PFSK-1 (cell line): Measurements from ENCODE around the gene HCN1. TPM values are rescaled to one million over a fixed set of nuclear protein-coding genes. Genes with fewer than 3 reads are reported as not detected.

Experiments
- FOXP2 ChIP-seq: optimal IDR thresholded peaks from 2 replicates; pipeline ENCODE3; 2011; ENCODE audit warnings: borderline replicate concordance, control low read depth, inconsistent platforms; ENCODE audit not compliant: insufficient read depth; ENCODE audit errors: extremely low read length, extremely low read depth
- POLR2AphosphoS5 ChIP-seq: IDR thresholded peaks from 2 replicates; pipeline ENCODE4 v1.6.1; 2012; ENCODE audit warnings: low read depth, mild to moderate bottlenecking, control low read depth, low read length, moderate library complexity
- SIN3A ChIP-seq: IDR thresholded peaks from 2 replicates; pipeline ENCODE4 v1.6.1; 2012; ENCODE audit warnings: mild to moderate bottlenecking, low read length, moderate library complexity, borderline replicate concordance; ENCODE audit not compliant: insufficient read depth
- TAF1 ChIP-seq: IDR thresholded peaks from 2 replicates; pipeline ENCODE4 v1.6.1; 2012; ENCODE audit warnings: low read length, control low read depth, borderline replicate concordance; ENCODE audit not compliant: insufficient read depth
- polyA plus RNA-seq: library from polyadenylated mRNA; unstranded; fragments of >200 nt; gene quantifications from one replicate; pipeline ENCODE4 v1.2.1, GENCODE V29; 2012; ENCODE audit warnings: low read depth, missing spikeins; ENCODE audit not compliant: insufficient read length
- TF ChIP-seq, protein P1 (sequence below), 2 experiments: IDR thresholded peaks; 2 replicates each; pipeline versions ENCODE4 v1.6.1 to v1.8.0; 2011 to 2012; ENCODE audit warnings: low read depth in 2 of 2, low read length in 2 of 2, control low read depth in 1 of 2, inconsistent platforms in 1 of 2, mild to moderate bottlenecking in 1 of 2, moderate library complexity in 1 of 2; ENCODE audit not compliant: insufficient read depth in 1 of 2

The HCN1 gene
- polyA plus RNA-seq, result not detected

DNA sequence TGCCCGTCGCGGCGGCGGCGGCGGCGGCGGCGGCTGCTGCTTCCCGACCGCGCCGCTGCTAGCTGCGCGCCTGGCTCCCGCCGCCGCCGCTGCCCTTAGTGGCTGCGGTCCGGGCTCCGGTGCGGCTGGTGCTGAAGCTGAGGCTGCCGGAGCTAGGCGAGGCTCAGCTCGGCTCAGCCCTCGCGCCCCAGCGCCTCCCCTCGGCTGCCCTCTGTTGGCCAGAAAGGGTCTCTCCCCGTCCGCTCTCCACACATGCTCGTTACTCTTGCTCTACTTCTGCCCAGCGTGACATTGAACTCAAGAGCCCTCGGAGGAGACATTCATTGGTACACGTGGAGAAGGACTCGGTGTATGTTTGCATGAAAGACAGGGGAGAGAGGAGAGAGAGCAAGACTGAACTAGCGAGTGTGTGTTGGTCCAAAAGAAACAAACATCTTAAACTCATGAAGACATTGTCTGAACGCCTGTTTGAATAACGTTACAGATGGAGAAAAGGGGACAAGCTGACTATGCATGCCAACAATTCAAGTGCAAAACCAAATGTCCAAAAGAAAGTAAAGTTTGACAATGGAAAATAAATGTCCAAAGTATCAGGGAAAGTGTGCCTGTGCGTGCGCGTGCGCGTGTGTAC, at the start of gene HCN1:
Gene HCN1 (minus strand): TSS at position 175 of the 631 bp plus-strand sequence.
- no peak for TF ChIP-seq SIN3A
- TF ChIP-seq POLR2AphosphoS5, result no peak
- no peak for TF ChIP-seq TAF1
- TF ChIP-seq, protein P1, sequence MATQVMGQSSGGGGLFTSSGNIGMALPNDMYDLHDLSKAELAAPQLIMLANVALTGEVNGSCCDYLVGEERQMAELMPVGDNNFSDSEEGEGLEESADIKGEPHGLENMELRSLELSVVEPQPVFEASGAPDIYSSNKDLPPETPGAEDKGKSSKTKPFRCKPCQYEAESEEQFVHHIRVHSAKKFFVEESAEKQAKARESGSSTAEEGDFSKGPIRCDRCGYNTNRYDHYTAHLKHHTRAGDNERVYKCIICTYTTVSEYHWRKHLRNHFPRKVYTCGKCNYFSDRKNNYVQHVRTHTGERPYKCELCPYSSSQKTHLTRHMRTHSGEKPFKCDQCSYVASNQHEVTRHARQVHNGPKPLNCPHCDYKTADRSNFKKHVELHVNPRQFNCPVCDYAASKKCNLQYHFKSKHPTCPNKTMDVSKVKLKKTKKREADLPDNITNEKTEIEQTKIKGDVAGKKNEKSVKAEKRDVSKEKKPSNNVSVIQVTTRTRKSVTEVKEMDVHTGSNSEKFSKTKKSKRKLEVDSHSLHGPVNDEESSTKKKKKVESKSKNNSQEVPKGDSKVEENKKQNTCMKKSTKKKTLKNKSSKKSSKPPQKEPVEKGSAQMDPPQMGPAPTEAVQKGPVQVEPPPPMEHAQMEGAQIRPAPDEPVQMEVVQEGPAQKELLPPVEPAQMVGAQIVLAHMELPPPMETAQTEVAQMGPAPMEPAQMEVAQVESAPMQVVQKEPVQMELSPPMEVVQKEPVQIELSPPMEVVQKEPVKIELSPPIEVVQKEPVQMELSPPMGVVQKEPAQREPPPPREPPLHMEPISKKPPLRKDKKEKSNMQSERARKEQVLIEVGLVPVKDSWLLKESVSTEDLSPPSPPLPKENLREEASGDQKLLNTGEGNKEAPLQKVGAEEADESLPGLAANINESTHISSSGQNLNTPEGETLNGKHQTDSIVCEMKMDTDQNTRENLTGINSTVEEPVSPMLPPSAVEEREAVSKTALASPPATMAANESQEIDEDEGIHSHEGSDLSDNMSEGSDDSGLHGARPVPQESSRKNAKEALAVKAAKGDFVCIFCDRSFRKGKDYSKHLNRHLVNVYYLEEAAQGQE (IDR thresholded peaks at IDR 0.05; ENCODE audit: insufficient read depth in 1 of 2, low read depth in 2 of 2, low read length in 2 of 2), result peak in 1 of 2 experiments; percentile 74; a peak in 2 of 4 replicates

DNA sequence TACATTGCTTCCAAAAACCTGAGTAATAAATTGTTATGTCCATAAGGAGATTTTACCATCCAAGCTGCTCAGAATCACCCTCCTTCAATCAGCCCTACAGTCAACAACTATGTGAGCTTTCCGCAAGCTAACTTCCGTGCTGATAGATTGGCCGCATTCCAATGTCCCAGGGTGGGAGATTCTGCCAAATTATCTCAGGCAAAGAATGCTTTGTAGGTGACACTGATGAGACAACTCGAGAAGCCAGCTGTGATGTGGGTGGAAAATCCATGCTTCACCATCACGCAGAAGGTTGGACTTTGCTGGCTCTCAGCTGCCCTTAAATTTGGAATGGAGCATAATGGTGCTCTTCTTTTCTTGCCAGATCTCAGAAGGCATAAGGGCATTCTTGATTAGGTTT, 44.9 kb upstream of the HCN1 start:
- no peak for TF ChIP-seq TAF1

DNA sequence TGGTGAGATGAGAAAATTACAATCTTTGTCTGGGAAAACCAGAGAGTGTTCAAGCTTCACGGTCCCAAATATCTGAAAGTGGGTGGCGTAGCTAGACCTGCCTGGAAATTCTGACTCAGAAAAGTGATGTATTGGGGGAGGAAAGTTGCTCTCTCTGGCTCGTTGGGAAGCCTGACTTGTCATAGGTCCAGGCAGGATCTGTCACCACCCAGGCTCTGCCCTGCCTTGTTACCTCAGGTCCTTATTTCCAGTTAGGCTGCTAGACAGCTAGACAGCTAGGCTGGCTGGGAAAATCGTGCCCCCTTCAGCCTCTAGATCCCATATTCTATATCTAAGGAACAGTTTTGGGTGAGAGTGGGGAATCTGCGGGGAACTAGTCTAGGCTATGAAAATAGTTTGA, 41.0 kb upstream of the HCN1 start:
- no peak for TF ChIP-seq FOXP2
- no peak for TF ChIP-seq SIN3A

DNA sequence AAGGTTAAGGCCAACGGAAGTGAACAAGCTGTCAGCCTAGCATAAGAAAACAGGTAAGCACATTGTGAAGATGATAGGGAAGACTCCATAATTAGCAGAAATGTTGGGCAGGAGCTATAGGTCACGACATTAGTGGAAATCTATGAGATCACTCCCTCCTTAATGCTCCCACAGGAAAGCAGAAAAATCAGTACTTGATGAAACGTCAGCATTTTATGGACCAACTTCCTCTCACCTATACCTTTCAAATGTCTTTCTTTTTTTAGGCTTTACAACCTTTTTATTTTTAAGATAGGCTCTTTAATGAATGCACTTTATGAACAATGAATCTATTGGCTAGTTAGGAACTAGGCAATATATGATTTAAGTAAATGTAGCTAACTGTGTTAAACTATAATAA, 29.4 kb upstream of the HCN1 start:
- TF ChIP-seq TAF1 (no peak), SIN3A (no peak), POLR2AphosphoS5 (no peak), FOXP2 (no peak)
- TF ChIP-seq, protein P1 (IDR thresholded peaks at IDR 0.05; ENCODE audit: insufficient read depth in 1 of 2, low read depth in 2 of 2, low read length in 2 of 2), result no peak

DNA sequence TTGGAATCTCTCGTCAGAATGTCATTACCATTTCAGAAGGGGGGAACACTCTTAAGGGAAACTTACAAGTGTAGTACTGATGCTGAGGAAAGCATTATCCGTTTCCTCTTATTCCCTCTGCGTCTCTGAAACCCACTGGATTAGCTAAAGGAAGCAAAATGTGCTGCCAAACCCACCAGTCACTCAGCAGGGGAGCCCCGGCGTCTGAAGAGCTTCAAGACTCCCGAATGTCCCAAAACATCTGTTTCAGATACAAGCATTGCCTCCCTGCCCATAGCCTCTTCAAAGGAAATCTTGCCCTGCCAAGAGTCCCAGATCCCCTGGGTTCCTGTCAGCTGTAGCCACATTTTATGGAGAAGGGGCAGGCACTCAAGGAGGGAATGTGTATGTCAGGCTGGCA, 1.0 kb upstream of the HCN1 start:
- TF ChIP-seq TAF1 (no peak), SIN3A (no peak), POLR2AphosphoS5 (no peak), FOXP2 (no peak)
- TF ChIP-seq, protein P1 (IDR thresholded peaks at IDR 0.05; ENCODE audit: insufficient read depth in 1 of 2, low read depth in 2 of 2, low read length in 2 of 2), result no peak

DNA sequence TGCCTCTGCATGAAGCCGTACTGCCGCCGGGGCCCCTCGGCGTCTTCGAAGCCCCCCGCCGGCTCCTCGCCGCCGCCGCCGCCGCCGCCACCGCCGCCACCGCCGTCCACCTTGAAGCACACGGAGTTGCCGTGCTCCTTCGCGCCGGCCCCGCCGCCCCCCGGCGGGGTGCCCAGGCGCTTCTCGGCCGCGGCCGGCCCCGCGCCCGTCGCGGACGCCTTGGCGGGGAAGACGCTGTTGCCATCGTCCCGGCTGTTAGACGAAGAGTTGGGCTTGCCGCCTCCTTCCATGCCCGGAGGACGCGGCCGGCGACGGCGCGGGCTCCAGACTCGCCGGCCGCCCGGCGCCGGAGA, 400 bp downstream of the HCN1 start:
- TF ChIP-seq FOXP2 (no peak), SIN3A (no peak), TAF1 (no peak)
